Measurements from ENCODE around the gene RNU1-3.
"Not testable (repeated sequence)": the region's sequence is repeated elsewhere in the genome, so short reads cannot be mapped to it uniquely, and the experiment has no call there.

GRCh38 chr1:16656981-16657683, 9.6 kb downstream of the RNU1-3 start:
- TF ChIP-seq SP1 (CRISPR knock-in tag; IDR thresholded peaks at IDR 0.05); CAMTA2 (CRISPR knock-in tag; conservative IDR thresholded peaks at IDR 0.05): not testable (repeated sequence)
